Endothelial cell (in vitro differentiated cells): ENCODE results near the gene FRMPD4. TPM values are rescaled to one million over a fixed set of nuclear protein-coding genes. Genes with fewer than 3 reads are reported as not detected.

Source experiments
- DNase-seq: peaks from one replicate; pipeline ENCODE4 v3.0.0; 2021; ENCODE audit warnings: low spot score
- H3K27ac Mint-ChIP-seq: one replicate; pipeline ENCODE4 v1.8.0; 2021; ENCODE audit warnings: mixed read lengths, inconsistent platforms; ENCODE audit not compliant: unreplicated experiment
- H3K27me3 Mint-ChIP-seq: one replicate; pipeline ENCODE4 v1.8.0; 2021; ENCODE audit warnings: mild to moderate bottlenecking, moderate library complexity, mixed read lengths, inconsistent platforms; ENCODE audit not compliant: unreplicated experiment
- H3K36me3 Mint-ChIP-seq: one replicate; pipeline ENCODE4 v1.8.0; 2021; ENCODE audit warnings: mild to moderate bottlenecking, low read depth, mixed read lengths, inconsistent platforms; ENCODE audit not compliant: unreplicated experiment
- H3K4me1 Mint-ChIP-seq: one replicate; pipeline ENCODE4 v1.8.0; 2021; ENCODE audit warnings: mild to moderate bottlenecking, mixed read lengths, inconsistent platforms; ENCODE audit not compliant: unreplicated experiment
- H3K4me3 Mint-ChIP-seq: one replicate; pipeline ENCODE4 v1.8.0; 2021; ENCODE audit warnings: mild to moderate bottlenecking, mixed read lengths, inconsistent platforms; ENCODE audit not compliant: unreplicated experiment
- H3K9me3 Mint-ChIP-seq: one replicate; pipeline ENCODE4 v1.8.0; 2021; ENCODE audit warnings: mixed read lengths, inconsistent platforms; ENCODE audit not compliant: unreplicated experiment
- total RNA-seq: library from RNA; stranded (reverse); fragmentation: NEBNext Ultra II Directional; extraction: Animal tissue kit (Norgen Biotek cat#: 25700); gene quantifications from one replicate; pipeline ENCODE4 v1.2.1, GENCODE V29; 2021; ENCODE audit not compliant: unreplicated experiment
- TF ChIP-seq, protein P1 (sequence below): fragments of 200-600 bp; sonication (generic); IDR thresholded peaks from one replicate; pipeline ENCODE4 v1.5.0; 2021; ENCODE audit warnings: antibody characterized with exemption; ENCODE audit not compliant: unreplicated experiment

The FRMPD4 gene
- total RNA-seq, 1 donor from 2014 or later: 0.03 TPM

GRCh38 chrX:12245650-12246645, 107.7 kb downstream of the FRMPD4 start:
- H3K27ac Mint-ChIP-seq: no peak overlapping the region
- no peak overlapping the region for H3K4me3 Mint-ChIP-seq
- no peaks in the 10 kb centered on the region for H3K36me3 Mint-ChIP-seq
- no peaks in the 10 kb centered on the region for H3K27me3 Mint-ChIP-seq
- no peak for DNase-seq
- no peaks in the 10 kb centered on the region for H3K9me3 Mint-ChIP-seq
- H3K4me1 Mint-ChIP-seq: no peaks in the 10 kb centered on the region
- TF ChIP-seq, protein P1, sequence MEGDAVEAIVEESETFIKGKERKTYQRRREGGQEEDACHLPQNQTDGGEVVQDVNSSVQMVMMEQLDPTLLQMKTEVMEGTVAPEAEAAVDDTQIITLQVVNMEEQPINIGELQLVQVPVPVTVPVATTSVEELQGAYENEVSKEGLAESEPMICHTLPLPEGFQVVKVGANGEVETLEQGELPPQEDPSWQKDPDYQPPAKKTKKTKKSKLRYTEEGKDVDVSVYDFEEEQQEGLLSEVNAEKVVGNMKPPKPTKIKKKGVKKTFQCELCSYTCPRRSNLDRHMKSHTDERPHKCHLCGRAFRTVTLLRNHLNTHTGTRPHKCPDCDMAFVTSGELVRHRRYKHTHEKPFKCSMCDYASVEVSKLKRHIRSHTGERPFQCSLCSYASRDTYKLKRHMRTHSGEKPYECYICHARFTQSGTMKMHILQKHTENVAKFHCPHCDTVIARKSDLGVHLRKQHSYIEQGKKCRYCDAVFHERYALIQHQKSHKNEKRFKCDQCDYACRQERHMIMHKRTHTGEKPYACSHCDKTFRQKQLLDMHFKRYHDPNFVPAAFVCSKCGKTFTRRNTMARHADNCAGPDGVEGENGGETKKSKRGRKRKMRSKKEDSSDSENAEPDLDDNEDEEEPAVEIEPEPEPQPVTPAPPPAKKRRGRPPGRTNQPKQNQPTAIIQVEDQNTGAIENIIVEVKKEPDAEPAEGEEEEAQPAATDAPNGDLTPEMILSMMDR: no peak

GRCh38 chrX:12249997-12250396, 111.7 kb downstream of the FRMPD4 start:
- Mint-ChIP-seq H3K9me3 (no peaks in the 10 kb centered on the region), H3K4me1 (no peaks in the 10 kb centered on the region), H3K4me3 (no peak overlapping the region), H3K27ac (no peak overlapping the region), H3K27me3 (no peaks in the 10 kb centered on the region), H3K36me3 (no peaks in the 10 kb centered on the region)
- TF ChIP-seq, protein P1: no peak
- no peak for DNase-seq

- Mint-ChIP-seq H3K9me3 (no peaks in the 10 kb centered on the region), H3K27ac (no peak overlapping the region), H3K4me1 (no peaks in the 10 kb centered on the region), H3K27me3 (no peaks in the 10 kb centered on the region), H3K36me3 (no peaks in the 10 kb centered on the region), H3K4me3 (no peak overlapping the region)
- TF ChIP-seq, protein P1: no peak
- DNase-seq: no peak
Observed at GRCh38 chrX:12263211-12263610, 124.9 kb downstream of the FRMPD4 start.

GRCh38 chrX:12269484-12269883, 131.2 kb downstream of the FRMPD4 start:
- Mint-ChIP-seq H3K27ac (no peak overlapping the region), H3K36me3 (no peaks in the 10 kb centered on the region), H3K27me3 (no peaks in the 10 kb centered on the region), H3K4me1 (no peaks in the 10 kb centered on the region), H3K9me3 (no peaks in the 10 kb centered on the region), H3K4me3 (no peak overlapping the region)
- DNase-seq: no peak
- TF ChIP-seq, protein P1: no peak

- Mint-ChIP-seq H3K27ac (no peak overlapping the region), H3K27me3 (no peaks in the 10 kb centered on the region), H3K9me3 (no peaks in the 10 kb centered on the region)
Observed at GRCh38 chrX:12278151-12278550, 139.9 kb downstream of the FRMPD4 start.

More at GRCh38 chrX:12278151-12278550, 139.9 kb downstream of the FRMPD4 start:
- no peak overlapping the region for H3K4me3 Mint-ChIP-seq
- H3K4me1 Mint-ChIP-seq: no peaks in the 10 kb centered on the region
- TF ChIP-seq, protein P1: no peak
- DNase-seq: no peak
- no peaks in the 10 kb centered on the region for H3K36me3 Mint-ChIP-seq
